NCI-H1048 (cell line): ENCODE data around the gene MXD3.
A peak's percentile ranks its signal among the peaks of the same experiment; 100 is the strongest.
"Not testable (repeated sequence)": the region's sequence is repeated elsewhere in the genome, so short reads cannot be mapped to it uniquely, and the experiment has no call there.

Experiments
- DNase-seq: peaks from one replicate; lab custom pipeline; 2025; lab: John Stamatoyannopoulos, UW

The MXD3 gene

GRCh38 chr5:177319913-177320588 is 8.4 kb upstream of the MXD3 start:
- no peak for DNase-seq

GRCh38 chr5:177317959-177318377 is 6.3 kb upstream of the MXD3 start:
- peak; percentile 60 for DNase-seq

GRCh38 chr5:177316005-177316404 is 4.3 kb upstream of the MXD3 start:
- DNase-seq: no peak

- DNase-seq: no peak
Measured at GRCh38 chr5:177315411-177315810, 3.7 kb upstream of the MXD3 start.

- no peak for DNase-seq
Measured at GRCh38 chr5:177314376-177315342, 3.0 kb upstream of the MXD3 start.

GRCh38 chr5:177313561-177314259 is 2.0 kb upstream of the MXD3 start:
- DNase-seq: no peak

- DNase-seq: no peak
Measured at GRCh38 chr5:177312649-177313181, 1.0 kb upstream of the MXD3 start.

GRCh38 chr5:177311392-177311722 is 341 bp downstream of the MXD3 start:
- DNase-seq: no peak

- DNase-seq: no peak
Measured at GRCh38 chr5:177310757-177311391, 824 bp downstream of the MXD3 start.

- DNase-seq: no peak
Measured at GRCh38 chr5:177310332-177310731, 1.4 kb downstream of the MXD3 start.

- peak; percentile 35 for DNase-seq
Measured at GRCh38 chr5:177309351-177310191, 2.1 kb downstream of the MXD3 start.

GRCh38 chr5:177308740-177309139 is 3.0 kb downstream of the MXD3 start:
- DNase-seq: no peak

- DNase-seq: no peak
Measured at GRCh38 chr5:177307544-177308363, 3.9 kb downstream of the MXD3 start.

- no peak for DNase-seq
Measured at GRCh38 chr5:177306674-177307543, 4.8 kb downstream of the MXD3 start.

- not testable (repeated sequence) for DNase-seq
Measured at GRCh38 chr5:177306103-177306640, 5.5 kb downstream of the MXD3 start.

GRCh38 chr5:177304392-177305119 is 7.1 kb downstream of the MXD3 start:
- no peak for DNase-seq

- DNase-seq: no peak
Measured at GRCh38 chr5:177303925-177304391, 7.7 kb downstream of the MXD3 start.
